GM19025 (cell line): ENCODE results near the gene RPP38.

ENCODE experiments used
- ATAC-seq: cut with Tn5 transposase; IDR thresholded peaks from one replicate; pipeline ENCODE4 v1.9.1; 2021; ENCODE audit warnings: mild to moderate bottlenecking, low read depth, moderate library complexity; ENCODE audit not compliant: unreplicated experiment

Gene RPP38

DNA sequence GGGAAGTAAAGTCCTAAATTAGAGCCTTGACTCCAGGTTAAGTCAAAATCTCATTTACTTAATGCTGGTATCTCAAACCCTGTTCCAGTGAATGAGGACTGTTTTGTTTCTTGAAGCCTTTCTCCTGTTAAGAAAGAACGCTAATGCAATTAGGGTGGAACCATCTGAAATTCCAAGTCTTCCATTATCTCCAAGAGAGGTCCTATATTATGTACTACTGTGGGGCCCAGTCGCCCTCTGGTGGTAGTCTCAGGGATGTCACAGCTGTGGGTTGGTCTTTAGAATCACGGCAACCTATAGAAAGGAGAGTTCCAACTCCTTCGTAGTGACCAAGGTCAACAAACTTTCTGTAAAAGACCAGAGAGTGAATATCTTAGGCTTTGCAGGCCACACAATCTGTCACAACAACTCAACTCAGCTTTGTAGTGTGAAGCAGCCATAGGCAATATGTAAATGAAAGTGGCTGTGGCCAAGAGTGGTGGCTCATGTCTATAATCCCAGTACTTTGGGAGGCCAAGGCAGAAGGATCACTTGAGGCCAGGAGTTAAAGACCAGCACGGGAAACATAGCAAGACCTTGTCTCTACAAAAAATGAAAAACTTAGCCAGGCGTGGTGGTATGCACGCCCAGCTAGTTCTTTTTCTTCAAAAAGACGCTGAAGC lies 9.3 kb downstream of the RPP38 start:
- no peak for ATAC-seq

DNA sequence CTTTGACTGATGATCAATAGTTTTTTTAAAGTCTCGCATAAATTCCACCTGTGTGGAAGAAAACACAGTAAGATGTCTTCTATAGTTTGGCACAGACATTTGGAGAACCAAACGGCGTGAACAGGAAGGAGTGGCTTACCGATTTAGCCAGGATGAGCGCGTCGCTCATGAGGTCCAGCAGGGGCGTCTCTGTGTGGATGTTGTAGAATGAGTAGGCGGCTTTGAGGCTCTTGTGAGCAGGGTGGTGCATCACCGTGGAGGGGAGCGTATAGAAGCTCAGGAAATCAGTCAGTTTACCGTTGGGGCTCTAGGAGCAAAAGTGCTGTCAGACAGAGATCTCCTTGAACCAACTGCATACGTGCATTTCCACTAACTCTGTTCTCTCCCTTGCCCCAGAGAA lies 15.5 kb downstream of the RPP38 start:
- no peak for ATAC-seq

- no peak for ATAC-seq
These were observed 16.6 kb downstream of the RPP38 start for GRCh38 chr10:15113766-15114165.

DNA sequence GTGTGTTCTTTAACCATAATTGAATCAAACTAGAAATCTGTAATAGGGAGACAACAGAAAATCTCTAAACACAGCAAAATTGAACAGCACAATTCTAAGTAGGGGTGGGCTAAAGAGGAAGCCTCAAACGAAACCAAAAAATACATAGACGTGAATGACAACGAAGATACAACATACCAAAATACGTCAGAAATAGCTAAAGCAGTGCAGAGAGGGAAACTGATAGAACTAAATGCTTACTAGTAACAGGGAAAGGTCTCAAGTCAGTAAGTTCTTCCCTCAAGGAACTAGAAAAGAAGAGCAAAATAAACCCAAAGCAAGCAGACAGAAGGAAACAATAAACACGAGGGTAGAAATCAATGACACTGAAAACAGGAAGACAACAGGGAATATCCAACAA lies 19.1 kb downstream of the RPP38 start:
- ATAC-seq, result no peak

DNA sequence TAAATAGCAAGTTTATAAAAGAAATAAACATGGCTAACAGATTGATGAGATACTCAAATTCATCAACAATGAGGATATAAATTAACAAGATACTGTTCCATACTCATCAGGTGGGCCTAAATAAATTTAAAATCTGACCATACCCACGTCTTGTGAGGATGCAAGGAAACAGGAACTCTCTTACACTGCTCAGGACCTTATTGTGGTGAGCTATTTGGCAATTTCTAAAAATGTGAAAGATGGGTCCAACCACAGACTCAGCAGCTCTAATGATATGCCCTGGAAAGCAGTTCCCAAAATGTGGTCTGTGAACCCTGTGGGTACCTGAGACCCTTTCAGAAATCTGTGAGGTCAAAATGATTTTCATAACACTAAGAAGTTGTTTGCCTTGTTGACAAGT lies 21.5 kb downstream of the RPP38 start:
- no peak for ATAC-seq

- no peak for ATAC-seq
These were observed 23.4 kb downstream of the RPP38 start for GRCh38 chr10:15120523-15120922.

DNA sequence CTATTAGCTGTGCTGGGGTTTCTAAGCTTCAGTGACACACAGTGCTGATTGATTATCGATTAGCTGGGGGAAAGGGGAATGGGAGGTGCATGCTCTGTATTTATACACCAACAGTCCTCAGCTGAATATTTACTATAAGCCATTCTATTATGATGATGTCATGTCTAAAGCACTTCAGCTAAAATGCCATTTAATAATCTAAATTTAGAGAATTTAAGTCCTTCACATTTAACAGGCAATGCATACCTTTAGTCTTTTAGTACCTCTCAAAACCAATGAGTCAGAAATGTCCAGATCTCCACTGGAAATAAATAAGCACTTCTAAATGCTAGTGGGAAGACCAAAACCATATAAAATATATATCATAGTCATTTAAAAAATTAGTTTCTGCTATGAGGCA lies 24.6 kb downstream of the RPP38 start:
- no peak for ATAC-seq

DNA sequence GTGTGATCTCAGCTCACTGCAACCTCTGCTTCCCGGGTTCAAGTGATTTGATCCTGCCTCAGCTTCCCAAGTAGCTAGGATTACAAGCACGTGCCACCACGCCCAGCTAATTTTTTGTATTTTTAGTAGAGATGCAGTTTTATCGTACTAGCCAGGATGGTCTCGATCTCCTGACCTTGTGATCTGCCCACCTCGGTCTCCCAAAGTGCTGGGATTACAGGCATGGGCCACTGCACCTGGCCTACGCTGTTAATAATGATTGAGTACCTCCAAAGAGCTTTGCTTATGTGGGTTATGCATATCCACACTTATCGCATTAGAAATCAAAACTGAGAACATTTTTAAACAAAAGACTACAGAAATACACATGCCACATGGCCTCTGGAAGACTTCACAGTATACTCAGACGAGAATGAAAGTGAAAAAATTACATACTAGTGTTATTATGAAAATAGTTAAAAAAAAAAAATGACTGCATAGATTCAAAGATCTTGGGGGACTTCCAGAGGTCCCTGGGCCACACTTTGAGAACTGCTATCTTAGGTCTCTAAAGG lies 25.4 kb downstream of the RPP38 start:
- ATAC-seq, result peak; percentile 95

DNA sequence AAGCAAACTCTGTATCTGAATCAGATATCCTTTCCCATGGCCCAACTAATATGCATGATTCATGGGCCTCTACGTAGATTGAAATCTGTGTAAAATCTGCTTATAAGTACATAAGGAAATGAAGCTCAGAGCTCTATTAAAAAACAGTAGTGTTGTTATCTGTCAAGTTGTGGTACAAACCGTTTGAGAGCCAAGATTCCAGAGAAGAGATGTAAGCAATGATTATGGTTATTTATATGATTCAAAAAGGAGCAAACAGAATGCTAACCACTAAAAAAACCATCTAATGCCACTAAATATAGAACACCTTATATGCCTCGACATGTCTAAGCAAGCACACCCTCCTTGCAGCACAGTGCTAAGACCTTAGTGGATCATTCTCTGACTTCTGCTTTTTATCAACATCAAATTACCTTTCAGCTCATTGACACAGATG lies 26.6 kb downstream of the RPP38 start:
- no peak for ATAC-seq

DNA sequence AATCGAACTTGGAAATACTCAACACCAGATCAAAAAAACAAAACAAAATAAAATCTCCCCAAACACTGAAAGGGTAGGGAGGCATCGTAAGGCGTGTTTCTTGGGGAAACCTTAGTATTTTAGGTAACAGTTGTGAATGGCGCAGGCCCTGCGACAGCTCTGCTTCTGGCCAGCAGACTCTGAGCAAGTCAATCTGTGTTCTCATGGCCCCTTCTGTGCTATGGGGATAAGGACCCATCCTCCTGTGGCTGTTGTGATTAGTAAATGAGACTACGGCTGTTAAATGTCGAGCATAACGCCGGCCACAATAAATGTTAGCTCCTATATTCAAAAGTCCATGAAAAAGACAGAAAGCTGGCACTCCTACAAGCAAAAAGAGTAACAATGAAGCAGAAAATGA lies 27.0 kb downstream of the RPP38 start:
- no peak for ATAC-seq

DNA sequence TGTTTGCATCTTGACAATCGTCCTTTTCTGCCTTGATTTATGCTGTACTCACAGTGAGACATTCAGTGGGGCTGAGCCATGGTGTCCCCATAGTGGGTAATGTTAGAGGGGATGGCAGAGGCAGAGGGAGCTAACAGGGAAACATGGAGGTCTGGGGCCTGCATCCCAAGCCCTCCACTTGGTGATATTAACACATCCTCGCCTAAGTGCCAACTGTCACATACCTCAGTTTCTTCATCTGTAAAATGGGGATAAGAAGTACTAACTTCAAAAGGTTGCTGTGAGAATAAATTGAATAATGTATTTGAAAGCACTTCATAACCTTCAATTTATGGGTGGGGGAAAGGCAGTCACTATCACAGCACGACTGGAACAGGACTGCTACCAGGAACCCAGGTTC lies 27.8 kb downstream of the RPP38 start:
- no peak for ATAC-seq

DNA sequence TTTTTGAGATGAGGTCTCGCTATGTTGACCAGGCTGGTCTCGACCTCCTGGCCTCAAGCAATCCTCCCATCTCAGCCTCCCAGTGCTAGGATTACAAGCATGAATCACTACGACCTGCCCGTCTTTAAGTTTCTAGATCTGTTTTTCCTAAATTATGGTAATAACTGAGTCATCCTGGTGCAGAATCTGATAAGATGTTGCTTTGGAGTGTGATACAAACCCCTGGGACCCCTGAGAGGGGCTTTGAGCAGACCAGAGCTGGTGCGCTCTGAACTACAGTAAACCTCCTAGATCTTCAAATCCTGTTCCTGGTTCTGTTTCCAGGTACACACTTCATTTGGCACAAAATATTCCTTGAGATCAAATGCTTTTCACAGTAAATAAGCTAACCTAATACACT lies 34.2 kb downstream of the RPP38 start:
- ATAC-seq, result no peak

DNA sequence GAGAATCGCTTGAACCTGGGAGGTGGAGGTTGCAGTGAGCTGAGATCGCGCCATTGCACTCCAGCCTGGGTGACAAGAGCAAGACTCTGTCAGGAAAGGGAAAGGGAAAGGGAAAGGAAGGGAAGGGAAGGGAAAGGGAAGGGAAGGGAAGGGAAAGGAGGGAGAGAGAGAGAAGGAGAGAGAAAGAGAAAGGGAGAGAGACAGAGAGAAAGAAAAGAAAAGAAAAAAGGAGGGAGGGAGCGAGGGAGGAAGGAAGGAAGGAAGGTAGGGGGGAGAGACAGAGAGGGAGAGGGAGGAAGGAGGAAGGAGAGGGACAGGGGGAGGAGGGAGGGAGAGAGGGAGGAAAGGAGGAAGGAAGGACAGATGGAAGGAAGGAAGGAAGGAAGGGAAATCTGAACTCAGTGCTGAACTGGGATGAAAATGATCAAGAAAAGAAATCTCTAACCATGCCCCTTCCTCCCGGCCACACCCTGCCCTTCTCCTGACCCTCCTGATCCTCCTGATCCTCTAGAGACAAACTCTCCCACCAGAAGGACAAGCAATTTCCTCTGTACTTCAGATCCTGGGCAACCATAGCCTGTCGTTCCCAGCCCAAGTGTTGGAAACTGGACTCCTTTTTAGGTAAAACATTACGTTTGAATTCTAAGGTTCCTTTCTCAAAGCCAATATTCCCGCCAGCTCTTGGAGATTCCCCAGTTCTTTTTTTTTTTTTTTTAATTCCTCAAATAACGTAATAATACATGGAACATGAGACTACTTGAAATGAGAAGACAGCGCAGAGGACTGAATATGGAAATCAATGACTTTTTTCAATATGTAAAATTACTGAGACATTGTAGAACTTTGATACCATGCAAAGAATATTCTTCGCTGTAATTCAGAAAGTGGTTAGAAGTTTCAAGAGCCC lies 39.2 kb downstream of the RPP38 start:
- ATAC-seq, result no peak

GRCh38 chr10:15137036-15137359 lies 39.8 kb downstream of the RPP38 start:
- no peak for ATAC-seq

DNA sequence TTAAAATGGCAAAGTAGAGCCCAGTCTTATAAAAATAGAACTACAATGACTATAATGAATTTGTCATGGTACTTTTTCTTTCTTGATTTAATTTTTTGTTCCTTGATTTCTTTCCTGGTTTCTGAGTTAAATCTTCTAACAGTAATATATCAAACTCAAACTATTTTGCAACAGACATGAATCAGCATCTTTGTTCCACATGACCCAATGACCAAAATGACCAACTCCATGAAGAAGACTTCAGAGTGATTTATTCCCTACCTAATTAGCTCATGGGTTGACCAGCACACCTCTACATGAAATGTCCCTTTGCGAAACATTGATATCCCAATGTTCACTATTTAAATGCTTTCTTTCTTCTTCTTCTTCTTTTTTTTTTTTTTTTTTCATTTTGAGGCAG lies 40.5 kb downstream of the RPP38 start:
- no peak for ATAC-seq

- no peak for ATAC-seq
These were observed 43.5 kb downstream of the RPP38 start for GRCh38 chr10:15140698-15141097.

DNA sequence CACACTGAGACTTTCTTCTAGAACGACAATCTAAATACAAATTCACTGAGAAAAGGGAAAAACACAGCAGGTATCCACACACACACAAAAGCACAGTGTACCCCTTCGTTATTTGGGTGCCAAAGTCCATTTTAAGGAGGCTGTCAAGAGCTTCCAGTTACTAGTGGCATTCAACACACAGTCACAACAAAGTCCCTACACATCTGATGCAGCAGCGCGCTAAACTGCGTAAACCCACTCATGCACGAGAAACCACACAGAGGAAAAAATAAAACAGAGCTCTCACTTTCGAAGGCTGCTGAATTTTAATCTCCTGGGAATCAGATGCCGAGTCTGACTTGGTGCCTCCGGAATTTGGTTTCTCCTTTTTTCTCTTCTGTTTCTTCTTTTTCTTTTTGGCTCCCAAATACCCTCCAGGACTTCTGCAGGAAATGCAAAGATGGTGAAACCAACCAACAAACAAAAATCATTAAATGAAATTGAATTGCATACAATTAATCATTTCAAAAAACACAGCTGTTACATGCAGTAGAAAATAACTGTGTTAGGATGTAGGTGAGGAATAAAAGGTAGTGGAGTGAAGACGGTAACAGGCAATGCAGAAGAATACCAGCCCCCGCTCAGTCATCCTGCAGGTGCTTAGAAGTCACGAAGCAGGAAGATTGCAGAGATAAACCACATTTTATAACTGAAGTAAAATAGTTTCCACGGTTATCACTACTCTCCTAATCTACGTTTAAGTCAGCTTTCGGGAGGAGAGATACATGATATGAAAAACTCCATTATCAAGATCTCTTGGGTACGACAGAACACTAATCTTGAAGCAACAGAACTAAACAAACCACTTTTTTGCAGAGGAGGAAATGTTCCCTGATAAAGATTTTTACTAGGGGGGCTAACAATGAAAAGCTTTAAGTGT lies 44.2 kb downstream of the RPP38 start:
- peak; percentile 87 for ATAC-seq

GRCh38 chr10:15144788-15145187 lies 47.6 kb downstream of the RPP38 start:
- ATAC-seq, result no peak

- no peak for ATAC-seq
These were observed 49.2 kb downstream of the RPP38 start for GRCh38 chr10:15146366-15146765.

GRCh38 chr10:15147594-15148392 lies 50.6 kb downstream of the RPP38 start:
- ATAC-seq, result no peak
